DOHH2 (cell line): ENCODE data around the gene BAG5.

Experiments
- H3F3A ChIP-seq: fragments of 200-600 bp; sonication (generic), shearing (Covaris generic); 2 replicates; pipeline ENCODE4 v1.6.0; 2016; ENCODE audit warnings: antibody characterized with exemption, mild to moderate bottlenecking; ENCODE audit not compliant: control insufficient read depth, insufficient read depth
- H3K27ac ChIP-seq: fragments of 200-600 bp; sonication (generic); 2 replicates; pipeline ENCODE4 v1.5.1; 2014; ENCODE audit warnings: low read depth, mild to moderate bottlenecking, low read length, moderate library complexity
- H3K27me3 ChIP-seq: fragments of 200-600 bp; sonication (generic); 2 replicates; pipeline ENCODE4 v1.6.1; 2014; ENCODE audit warnings: mild to moderate bottlenecking, low read length, mixed read lengths; ENCODE audit not compliant: control insufficient read depth
- H3K36me3 ChIP-seq: fragments of 200-600 bp; sonication (generic); 2 replicates; pipeline ENCODE4 v1.6.1; 2014; ENCODE audit warnings: mild to moderate bottlenecking, low read length, moderate library complexity, mixed read lengths; ENCODE audit not compliant: control insufficient read depth
- H3K4me1 ChIP-seq: fragments of 200-600 bp; sonication (generic); 2 replicates; pipeline ENCODE4 v1.6.1; 2014; ENCODE audit warnings: mild to moderate bottlenecking, low read length, mixed read lengths; ENCODE audit not compliant: control insufficient read depth
- H3K4me2 ChIP-seq: fragments of 200-600 bp; sonication (generic); 2 replicates; pipeline ENCODE4 v1.6.0; 2014; ENCODE audit warnings: mild to moderate bottlenecking, low read length, moderate library complexity
- H3K4me3 ChIP-seq: fragments of 200-600 bp; sonication (generic); 2 replicates; pipeline ENCODE4 v1.5.1; 2014; ENCODE audit warnings: mild to moderate bottlenecking, low read length, mixed read lengths
- H3K79me2 ChIP-seq: fragments of 200-600 bp; sonication (generic); 2 replicates; pipeline ENCODE4 v1.6.1; 2014; ENCODE audit warnings: mild to moderate bottlenecking, low read length, mixed read lengths; ENCODE audit not compliant: control insufficient read depth
- H3K9me2 ChIP-seq: fragments of 200-600 bp; sonication (generic); replicated peaks from 2 replicates; pipeline ENCODE4 v1.6.1; 2014; ENCODE audit warnings: mild to moderate bottlenecking, low read length, mixed read lengths; ENCODE audit not compliant: control insufficient read depth
- H3K9me3 ChIP-seq: fragments of 200-600 bp; sonication (generic); 2 replicates; pipeline ENCODE4 v1.6.1; 2014; ENCODE audit warnings: antibody characterized with exemption, low read length, mixed read lengths; ENCODE audit not compliant: control insufficient read depth, insufficient read depth
- H4K20me1 ChIP-seq: fragments of 200-600 bp; sonication (generic); 2 replicates; pipeline ENCODE4 v1.6.0; 2014; ENCODE audit warnings: low read depth, mild to moderate bottlenecking, antibody characterized with exemption, low read length, moderate library complexity; ENCODE audit not compliant: control insufficient read depth, insufficient read depth
- CTCF ChIP-seq: fragments of 200-600 bp; sonication (generic); IDR thresholded peaks from one replicate; pipeline ENCODE4 v1.5.1; 2014; ENCODE audit warnings: antibody characterized with exemption, mild to moderate bottlenecking, low read depth, low read length; ENCODE audit not compliant: poor library complexity, severe bottlenecking
- EZH2phosphoT487 ChIP-seq: fragments of 200-600 bp; sonication (generic); IDR thresholded peaks from 2 replicates; pipeline ENCODE4 v1.6.1; 2017; ENCODE audit warnings: borderline replicate concordance, mild to moderate bottlenecking, antibody characterized with exemption, low read length, moderate library complexity, mixed read lengths

BAG5 gene

GRCh38 chr14:103507751-103508150 is 54.7 kb downstream of the BAG5 start:
- H3K27ac ChIP-seq: no peak overlapping the region
- H3K36me3 ChIP-seq: peaks cover 37% of the 10 kb centered on the region
- no peaks in the 10 kb centered on the region for H3F3A ChIP-seq
- no peak for TF ChIP-seq EZH2phosphoT487
- no peak for TF ChIP-seq CTCF
- no peak overlapping the region for H3K4me3 ChIP-seq
- H4K20me1 ChIP-seq: no peaks in the 10 kb centered on the region
- no peaks in the 10 kb centered on the region for H3K4me1 ChIP-seq
- H3K9me2 ChIP-seq: no peaks in the 10 kb centered on the region
- no peak overlapping the region for H3K4me2 ChIP-seq
- H3K27me3 ChIP-seq: no peaks in the 10 kb centered on the region
- no peaks in the 10 kb centered on the region for H3K79me2 ChIP-seq
- no peaks in the 10 kb centered on the region for H3K9me3 ChIP-seq
